Measurements from ENCODE around the gene SLC22A5.

The SLC22A5 gene

GRCh38 chr5:132369474-132370180, at the start of gene SLC22A5:
Gene SLC22A5 (plus strand): TSS chr5:132369710. CDS start chr5:132369973, 263 bp downstream.
- peak; percentile 61 for DNase-seq (ENCODE audit: low spot score)

DNA sequence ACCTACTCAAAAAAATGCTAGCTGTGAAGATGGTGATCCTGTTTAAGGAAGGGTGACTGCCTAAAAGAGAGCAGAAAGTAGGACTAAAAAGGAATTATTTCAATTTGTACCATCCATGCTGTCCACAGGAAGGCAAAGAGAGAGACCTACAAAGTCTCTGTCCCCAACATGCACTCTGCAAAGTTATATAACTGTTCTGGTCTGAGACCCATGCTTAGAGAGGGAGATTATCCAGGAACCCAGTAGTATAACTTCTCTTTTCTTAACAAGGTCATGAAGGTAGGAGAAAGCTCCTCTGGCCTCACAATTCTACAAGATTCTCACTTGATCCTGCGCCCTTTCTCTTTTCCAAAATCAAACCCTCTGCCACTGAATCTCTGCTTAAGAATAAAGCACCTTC, 49.5 kb upstream of the SLC22A5 start:
- DNase-seq (ENCODE audit: low spot score), result no peak

DNA sequence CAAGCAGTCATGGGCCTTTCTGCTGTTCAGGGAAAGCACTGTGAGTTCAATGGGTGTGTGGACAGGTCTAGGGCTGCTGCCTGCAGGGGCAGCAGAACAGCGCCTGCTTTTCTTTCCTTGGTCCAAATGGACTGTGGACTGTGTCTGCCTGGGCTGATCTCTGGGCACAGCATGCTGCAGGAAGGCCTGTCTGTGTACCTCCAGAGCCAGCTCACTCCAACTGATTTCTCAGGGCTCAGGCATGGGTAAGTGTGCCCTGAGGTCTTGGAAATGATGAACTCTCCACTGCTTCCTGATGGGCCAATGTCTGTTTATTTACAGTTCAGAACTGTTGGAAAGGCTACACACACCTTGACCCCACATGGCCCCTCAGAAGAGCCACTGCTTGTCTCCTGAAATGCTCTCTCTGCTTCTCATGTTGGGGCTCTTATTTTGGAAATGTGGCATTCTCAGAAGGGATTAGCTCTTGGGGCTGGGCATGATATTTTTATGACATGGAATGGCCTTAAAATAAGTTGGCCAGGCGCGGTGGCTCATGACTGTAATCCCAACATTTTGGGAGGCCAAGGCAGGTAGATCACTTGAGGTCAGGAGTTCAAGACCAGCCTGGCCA, 48.3 kb upstream of the SLC22A5 start:
- no peak for DNase-seq (ENCODE audit: low spot score)

GRCh38 chr5:132322266-132322665, 47.2 kb upstream of the SLC22A5 start:
- DNase-seq (ENCODE audit: low spot score), result no peak

DNA sequence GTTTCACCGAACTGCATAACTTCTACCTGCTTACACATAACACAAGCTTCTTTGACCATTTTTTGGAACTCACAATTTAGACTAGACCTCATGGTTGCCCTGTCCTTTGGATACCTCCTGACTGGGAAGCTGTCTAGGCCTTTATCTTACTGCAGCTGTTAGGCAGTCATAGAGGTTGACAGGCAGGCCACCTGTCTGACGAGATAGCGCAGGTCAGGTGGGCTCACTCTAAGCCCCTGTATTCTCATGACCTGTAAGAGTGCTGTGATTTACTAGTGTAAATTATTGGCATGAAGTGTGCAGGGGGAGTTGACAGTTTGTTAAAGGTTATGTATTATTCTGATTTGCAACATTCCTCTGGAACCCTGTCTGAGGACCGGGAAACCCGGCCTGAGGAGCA, 46.3 kb upstream of the SLC22A5 start:
- no peak for DNase-seq (ENCODE audit: low spot score)

GRCh38 chr5:132325691-132326090, 43.8 kb upstream of the SLC22A5 start:
- DNase-seq (ENCODE audit: low spot score), result no peak

GRCh38 chr5:132327252-132327955, 42.1 kb upstream of the SLC22A5 start:
- DNase-seq (ENCODE audit: low spot score), result no peak

GRCh38 chr5:132334812-132335211, 34.7 kb upstream of the SLC22A5 start:
- peak; percentile 53 for DNase-seq (ENCODE audit: low spot score)

DNA sequence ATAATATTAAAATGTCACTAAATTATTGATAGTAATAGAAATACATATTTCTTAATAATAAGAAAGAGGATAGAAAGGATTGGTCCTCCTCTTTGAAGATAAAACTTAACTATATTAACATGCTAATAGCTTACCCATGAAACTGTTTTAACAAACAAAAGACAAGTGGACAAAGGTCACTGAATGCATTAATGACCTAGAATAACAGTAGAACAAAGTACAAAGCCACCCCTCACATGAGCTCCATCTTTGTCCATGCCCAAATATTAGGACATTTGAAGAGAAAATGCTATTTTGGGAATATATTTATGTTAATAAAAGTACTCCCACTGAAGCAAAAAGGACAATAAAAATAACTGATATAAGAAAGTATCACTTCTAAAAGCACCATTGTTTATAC, 34.1 kb upstream of the SLC22A5 start:
- no peak for DNase-seq (ENCODE audit: low spot score)

GRCh38 chr5:132339502-132339901, 30.0 kb upstream of the SLC22A5 start:
- DNase-seq (ENCODE audit: low spot score), result no peak

DNA sequence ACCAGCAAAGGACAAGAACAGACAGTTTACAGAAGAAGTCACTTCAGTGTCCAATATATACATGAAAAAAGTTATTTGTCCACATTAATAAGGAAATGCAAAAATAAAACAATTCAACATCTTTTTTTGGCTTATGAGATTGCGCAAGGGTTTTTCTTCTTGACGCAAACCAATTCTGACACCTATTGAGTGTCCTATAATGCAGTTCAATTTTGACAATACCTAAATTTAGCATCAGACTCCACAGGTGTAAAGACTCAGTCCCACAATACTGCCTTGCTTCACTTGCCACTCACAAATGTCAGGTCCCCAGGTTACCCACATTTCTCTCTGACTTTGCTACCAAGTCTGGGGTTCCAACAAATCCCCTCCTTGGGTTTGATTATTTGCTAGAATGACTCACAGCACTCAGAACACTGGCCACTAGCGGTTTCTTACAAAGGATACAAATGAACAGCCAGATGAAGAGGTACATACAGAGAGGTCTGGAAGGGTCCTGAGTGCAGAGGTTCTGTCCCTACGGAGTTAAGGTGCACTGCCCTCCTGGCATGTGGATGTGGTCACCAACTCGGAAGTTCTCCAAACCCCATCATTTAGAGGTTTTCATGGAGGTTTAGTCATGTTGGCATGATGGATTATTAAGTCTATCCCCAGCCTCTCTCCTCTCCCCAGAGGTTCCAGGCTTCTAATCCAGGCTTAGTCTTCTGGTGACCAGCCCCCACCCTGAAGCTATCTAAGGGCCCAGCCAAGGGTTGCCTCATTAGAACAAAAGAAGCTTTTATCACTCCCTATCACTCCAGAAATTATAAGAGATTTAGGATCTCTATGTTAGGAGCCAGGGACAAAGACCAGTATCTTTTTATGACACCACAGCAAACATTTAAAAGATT, 27.0 kb upstream of the SLC22A5 start:
- no peak for DNase-seq (ENCODE audit: low spot score)

- no peak for DNase-seq (ENCODE audit: low spot score)
Measured at GRCh38 chr5:132344775-132345514, 24.6 kb upstream of the SLC22A5 start.

GRCh38 chr5:132353486-132353995, 16.0 kb upstream of the SLC22A5 start:
- no peak for DNase-seq (ENCODE audit: low spot score)

GRCh38 chr5:132354381-132355139, 14.9 kb upstream of the SLC22A5 start:
- no peak for DNase-seq (ENCODE audit: low spot score)

GRCh38 chr5:132355140-132355765, 14.3 kb upstream of the SLC22A5 start:
- no peak for DNase-seq (ENCODE audit: low spot score)

DNA sequence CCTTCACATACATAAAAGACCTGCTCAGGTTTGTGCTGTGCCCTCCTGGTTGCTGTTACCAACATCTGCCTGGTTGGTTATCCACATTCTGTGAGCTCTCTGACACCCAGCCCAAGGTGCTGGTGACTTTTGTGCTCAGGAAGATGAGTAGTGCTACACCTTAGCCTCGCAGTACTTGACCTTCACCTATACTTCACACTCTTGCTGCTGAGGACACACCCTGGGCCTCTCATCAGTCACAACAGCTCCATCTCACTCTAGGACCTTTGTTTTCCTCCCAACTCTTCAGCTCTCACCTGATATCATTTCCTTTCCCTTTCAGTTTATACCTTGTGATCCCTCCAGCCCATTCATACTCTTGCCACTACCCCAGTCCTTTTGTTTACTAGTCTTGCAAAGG, 10.7 kb upstream of the SLC22A5 start:
- DNase-seq (ENCODE audit: low spot score), result no peak

- DNase-seq (ENCODE audit: low spot score), result no peak
Measured at GRCh38 chr5:132362086-132362485, 7.4 kb upstream of the SLC22A5 start.

GRCh38 chr5:132363431-132364112, 5.9 kb upstream of the SLC22A5 start:
- peak; percentile 90 for DNase-seq (ENCODE audit: low spot score)

- DNase-seq (ENCODE audit: low spot score), result peak; percentile 30
Measured at GRCh38 chr5:132364319-132364718, 5.2 kb upstream of the SLC22A5 start.
